GM06990 (cell line): ENCODE measurements around the gene MGMT.

Source experiments
- DNase-seq: peaks from one replicate; pipeline ENCODE4 v3.0.0-alpha.2; 2011; ENCODE audit not compliant: insufficient read length; ENCODE audit errors: extremely low read depth
- H3K27me3 ChIP-seq: replicated peaks from 2 replicates; pipeline ENCODE4 v1.6.0; 2011; ENCODE audit warnings: low read length; ENCODE audit not compliant: control insufficient read depth, insufficient read depth
- H3K36me3 ChIP-seq: 2 replicates; pipeline ENCODE4 v1.5.1; 2011; ENCODE audit warnings: low read length; ENCODE audit not compliant: control insufficient read depth, insufficient read depth
- H3K4me3 ChIP-seq: replicated peaks from 2 replicates; pipeline ENCODE4 v1.5.1; 2011; ENCODE audit warnings: low read depth, mild to moderate bottlenecking, control low read depth, low read length
- CTCF ChIP-seq: IDR thresholded peaks from 2 replicates; pipeline ENCODE4 v1.5.1; 2011; ENCODE audit warnings: low read length, control low read depth, mild to moderate bottlenecking, inconsistent platforms; ENCODE audit not compliant: insufficient read depth, poor library complexity, severe bottlenecking

The MGMT gene

GRCh38 chr10:129792864-129793263, 325.8 kb downstream of the MGMT start:
- H3K36me3 ChIP-seq, result no peaks in the 10 kb centered on the region
- DNase-seq, result no peak
- H3K4me3 ChIP-seq, result no peak overlapping the region
- no peak for TF ChIP-seq CTCF
- H3K27me3 ChIP-seq, result no peaks in the 10 kb centered on the region

- Histone ChIP-seq H3K4me3 (no peak overlapping the region), H3K36me3 (no peaks in the 10 kb centered on the region), H3K27me3 (no peaks in the 10 kb centered on the region)
- no peak for TF ChIP-seq CTCF
- no peak for DNase-seq
Measured at GRCh38 chr10:129793479-129793878, 326.4 kb downstream of the MGMT start.

GRCh38 chr10:129793996-129794395, 327.0 kb downstream of the MGMT start:
- DNase-seq, result no peak
- TF ChIP-seq CTCF, result no peak
- H3K4me3 ChIP-seq, result no peak overlapping the region

GRCh38 chr10:129796710-129797420, 329.8 kb downstream of the MGMT start:
- no peaks in the 10 kb centered on the region for H3K36me3 ChIP-seq
- no peak overlapping the region for H3K4me3 ChIP-seq
- TF ChIP-seq CTCF, result no peak
- H3K27me3 ChIP-seq, result no peaks in the 10 kb centered on the region
- DNase-seq, result no peak

More at GRCh38 chr10:129793996-129794395, 327.0 kb downstream of the MGMT start:
- Histone ChIP-seq H3K36me3 (no peaks in the 10 kb centered on the region), H3K27me3 (no peaks in the 10 kb centered on the region)

GRCh38 chr10:129799942-129800341, 332.9 kb downstream of the MGMT start:
- Histone ChIP-seq H3K27me3 (no peaks in the 10 kb centered on the region), H3K36me3 (no peaks in the 10 kb centered on the region), H3K4me3 (no peak overlapping the region)
- no peak for TF ChIP-seq CTCF
- no peak for DNase-seq
